Measurements from ENCODE around the gene CAMK1D.

GRCh38 chr10:12661671-12662070 lies 312.3 kb downstream of the CAMK1D start:
- no peak for TF ChIP-seq CTCF (IDR thresholded peaks at IDR 0.05)
- TF ChIP-seq POLR2A (IDR thresholded peaks at IDR 0.05) = no peak
